Uterus (tissue), 4 donors: ENCODE results near the gene IPO11. TPM values are rescaled to one million over a fixed set of nuclear protein-coding genes. Genes with fewer than 3 reads are reported as not detected.
"Not testable (repeated sequence)": the region's sequence is repeated elsewhere in the genome, so short reads cannot be mapped to it uniquely, and the experiment has no call there.

Experiments
- DNase-seq, 2 donors: peaks; one replicate each; pipeline ENCODE4 v3.0.0-alpha.2; 2019 to 2020
- H3K27ac ChIP-seq, 2 donors: fragments of 200-600 bp; sonication (generic); 1 replicate in 1 of 2; 2 replicates in 1 of 2; pipeline ENCODE4 v1.5.1; 2016 to 2018
- H3K27me3 ChIP-seq, 2 donors: fragments of 200-600 bp; sonication (generic); one replicate each; pipeline ENCODE4 v1.5.1; 2018 to 2019; ENCODE audit warnings: control low read depth in 1 of 2
- H3K36me3 ChIP-seq, 2 donors: fragments of 200-600 bp; sonication (generic); one replicate each; pipeline ENCODE4 v1.5.1; 2019; ENCODE audit warnings: control low read depth in 1 of 2
- H3K4me1 ChIP-seq, 2 donors: fragments of 200-600 bp; sonication (generic); one replicate each; pipeline ENCODE4 v1.5.1; 2018 to 2019; ENCODE audit warnings: control low read depth in 1 of 2
- H3K4me3 ChIP-seq, 2 donors: fragments of 200-600 bp; sonication (generic); 1 replicate in 1 of 2; 2 replicates in 1 of 2; pipeline ENCODE4 v1.5.1; 2018 to 2019; ENCODE audit warnings: mild to moderate bottlenecking in 1 of 2
- H3K9me3 ChIP-seq, 2 donors: fragments of 200-600 bp; sonication (generic); one replicate each; pipeline ENCODE4 v1.5.1; 2019; ENCODE audit warnings: control low read depth in 1 of 2
- POLR2A ChIP-seq, 2 donors: fragments of 450-650 bp; IDR thresholded peaks; one replicate each; pipeline ENCODE4 v1.6.1; 2016; ENCODE audit warnings: antibody characterized with exemption in 2 of 2, mild to moderate bottlenecking in 1 of 2, moderate library complexity in 1 of 2
- intact Hi-C: fragments of 100-400 bp; cut with DNase I; formaldehyde crosslinking; loops from one replicate; pipeline ENCODE4 v1.15.1; 2023; ENCODE audit warnings: low total_unique reads
- total RNA-seq, 4 donors: library from RNA; depleted of rRNA in 3 of 4; stranded (reverse); fragments of >200 nt in 3 of 4; gene quantifications; one replicate each; pipeline versions ENCODE4 v1.1.0 to v1.2.4, GENCODE V29; 2014 to 2023
- TF ChIP-seq, protein P1 (sequence below), 4 experiments: fragments of 200-600 bp in 2 of 4; fragments of 450-650 bp in 2 of 4; sonication (generic) in 2 of 4; IDR thresholded peaks; one replicate each; pipeline ENCODE4 v1.5.1; 2016 to 2019; ENCODE audit warnings: antibody characterized with exemption in 4 of 4, mild to moderate bottlenecking in 2 of 4, moderate library complexity in 1 of 4
- donor health status: DM: yes; HTN: yes; CAD: no.

IPO11 gene
- total RNA-seq, 4 donors from 2014 or later = 20.0 to 62.0 (median 45.3) TPM

DNA sequence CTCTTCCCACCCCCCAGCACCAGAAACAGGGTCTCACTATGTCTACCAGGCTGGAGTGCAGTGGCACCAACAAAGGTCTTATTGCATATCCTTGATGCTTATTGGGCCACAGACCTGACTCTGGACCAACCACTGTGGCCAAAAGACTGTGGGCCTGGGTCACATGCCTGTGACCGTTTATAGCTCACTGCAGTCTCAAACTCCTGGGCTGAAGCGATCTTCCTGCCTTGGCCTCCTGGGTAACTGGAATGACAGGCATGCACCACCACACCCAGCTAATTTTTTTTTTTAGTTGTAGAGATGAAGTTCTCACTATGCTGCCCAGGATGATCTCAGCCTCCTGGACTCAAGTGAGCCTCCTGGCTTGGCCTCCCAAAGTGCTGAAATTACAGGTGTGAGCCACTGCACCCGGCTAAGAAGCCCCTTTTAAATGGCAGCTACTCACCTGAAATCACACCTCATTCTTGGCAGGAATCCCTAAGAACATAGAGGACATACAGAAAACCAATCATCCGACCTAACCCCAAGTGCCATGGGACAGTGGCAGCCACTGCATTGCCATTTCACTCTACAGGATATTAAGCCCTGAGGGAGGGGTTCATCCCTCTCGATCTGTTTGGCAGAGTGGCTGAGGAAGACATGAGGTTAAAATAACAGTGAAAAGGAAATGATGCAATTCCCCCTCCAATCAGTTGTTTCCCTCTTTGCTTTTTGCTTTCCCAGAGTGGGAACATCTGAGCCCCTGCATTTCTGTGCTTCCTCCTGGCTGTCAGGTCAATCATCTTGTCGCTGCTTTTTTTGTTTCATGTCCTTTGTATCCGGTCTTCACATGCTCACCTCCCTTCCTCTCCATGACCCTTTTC lies 240.7 kb downstream of the IPO11 start:
- no peak for DNase-seq
- intact Hi-C loops = no loop called here
- no peak overlapping the region for H3K27ac ChIP-seq
- no peaks in the 10 kb centered on the region for H3K9me3 ChIP-seq
- TF ChIP-seq POLR2A (IDR thresholded peaks at IDR 0.05) = no peak
- TF ChIP-seq, protein P1, sequence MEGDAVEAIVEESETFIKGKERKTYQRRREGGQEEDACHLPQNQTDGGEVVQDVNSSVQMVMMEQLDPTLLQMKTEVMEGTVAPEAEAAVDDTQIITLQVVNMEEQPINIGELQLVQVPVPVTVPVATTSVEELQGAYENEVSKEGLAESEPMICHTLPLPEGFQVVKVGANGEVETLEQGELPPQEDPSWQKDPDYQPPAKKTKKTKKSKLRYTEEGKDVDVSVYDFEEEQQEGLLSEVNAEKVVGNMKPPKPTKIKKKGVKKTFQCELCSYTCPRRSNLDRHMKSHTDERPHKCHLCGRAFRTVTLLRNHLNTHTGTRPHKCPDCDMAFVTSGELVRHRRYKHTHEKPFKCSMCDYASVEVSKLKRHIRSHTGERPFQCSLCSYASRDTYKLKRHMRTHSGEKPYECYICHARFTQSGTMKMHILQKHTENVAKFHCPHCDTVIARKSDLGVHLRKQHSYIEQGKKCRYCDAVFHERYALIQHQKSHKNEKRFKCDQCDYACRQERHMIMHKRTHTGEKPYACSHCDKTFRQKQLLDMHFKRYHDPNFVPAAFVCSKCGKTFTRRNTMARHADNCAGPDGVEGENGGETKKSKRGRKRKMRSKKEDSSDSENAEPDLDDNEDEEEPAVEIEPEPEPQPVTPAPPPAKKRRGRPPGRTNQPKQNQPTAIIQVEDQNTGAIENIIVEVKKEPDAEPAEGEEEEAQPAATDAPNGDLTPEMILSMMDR (IDR thresholded peaks at IDR 0.05) = no peak
- no peaks in the 10 kb centered on the region for H3K36me3 ChIP-seq
- no peaks in the 10 kb centered on the region for H3K27me3 ChIP-seq
- H3K4me3 ChIP-seq = no peak overlapping the region
- H3K4me1 ChIP-seq = no peaks in the 10 kb centered on the region

DNA sequence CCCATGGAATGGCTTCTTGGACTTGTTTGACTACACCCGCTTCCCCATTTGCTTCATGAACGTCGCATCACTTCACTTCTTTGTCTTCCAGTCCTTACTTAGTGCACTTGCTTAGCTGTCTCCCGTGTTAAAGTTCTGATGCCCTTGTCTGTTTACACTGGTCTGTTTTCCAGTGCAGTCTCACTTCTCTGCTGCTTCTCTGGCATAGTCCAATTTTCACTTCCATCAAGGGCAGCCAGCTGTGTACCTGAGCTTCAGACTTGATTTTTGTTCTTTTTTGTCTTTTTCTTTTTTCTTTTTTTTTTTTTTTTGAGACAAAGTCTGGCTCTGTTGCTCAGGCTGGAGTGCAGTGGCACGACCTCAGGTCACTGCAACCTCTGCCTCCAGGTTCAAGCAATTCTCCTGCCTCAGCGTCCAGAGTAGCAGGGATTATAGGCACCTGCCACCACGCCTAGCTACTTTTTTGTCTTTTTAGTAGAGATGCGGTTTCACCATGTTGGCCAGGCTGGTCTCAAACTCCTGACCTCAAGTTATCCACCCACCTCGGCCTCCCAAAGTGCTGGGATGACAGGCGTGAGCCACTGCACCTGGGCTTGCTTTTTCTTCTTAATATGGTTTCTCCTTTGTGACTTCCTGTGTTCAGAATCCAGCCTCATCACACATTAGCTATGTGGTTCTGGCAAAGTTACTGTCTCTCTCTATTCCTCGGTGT lies 241.5 kb downstream of the IPO11 start:
- no peak overlapping the region for H3K4me3 ChIP-seq
- TF ChIP-seq, protein P1 (IDR thresholded peaks at IDR 0.05) = no peak
- no peak for TF ChIP-seq POLR2A (IDR thresholded peaks at IDR 0.05)
- no peaks in the 10 kb centered on the region for H3K36me3 ChIP-seq
- H3K27me3 ChIP-seq = no peaks in the 10 kb centered on the region
- intact Hi-C loops = no loop called here
- no peak overlapping the region for H3K27ac ChIP-seq
- no peak for DNase-seq
- no peaks in the 10 kb centered on the region for H3K9me3 ChIP-seq
- H3K4me1 ChIP-seq = no peaks in the 10 kb centered on the region

DNA sequence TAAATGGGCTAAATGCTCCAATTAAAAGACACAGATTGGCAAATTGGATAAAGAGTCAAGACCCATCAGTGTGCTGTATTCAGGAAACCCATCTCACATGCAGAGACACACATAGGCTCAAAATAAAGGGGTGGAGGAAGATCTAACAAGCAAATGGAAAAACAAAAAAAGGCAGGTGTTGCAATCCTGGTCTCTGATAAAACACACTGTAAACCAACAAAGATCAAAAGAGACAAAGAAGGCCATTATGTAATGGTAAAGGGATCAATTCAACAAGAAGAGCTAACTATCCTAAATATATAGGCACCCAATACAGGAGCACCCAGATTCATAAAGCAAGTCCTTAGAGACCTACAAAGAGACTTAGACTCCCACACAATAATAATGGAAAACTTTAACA lies 245.2 kb downstream of the IPO11 start:
- H3K27ac ChIP-seq, intact Hi-C loops, H3K9me3 ChIP-seq, DNase-seq, H3K4me3 ChIP-seq, H3K4me1 ChIP-seq, H3K27me3 ChIP-seq, H3K36me3 ChIP-seq: not testable (repeated sequence)

DNA sequence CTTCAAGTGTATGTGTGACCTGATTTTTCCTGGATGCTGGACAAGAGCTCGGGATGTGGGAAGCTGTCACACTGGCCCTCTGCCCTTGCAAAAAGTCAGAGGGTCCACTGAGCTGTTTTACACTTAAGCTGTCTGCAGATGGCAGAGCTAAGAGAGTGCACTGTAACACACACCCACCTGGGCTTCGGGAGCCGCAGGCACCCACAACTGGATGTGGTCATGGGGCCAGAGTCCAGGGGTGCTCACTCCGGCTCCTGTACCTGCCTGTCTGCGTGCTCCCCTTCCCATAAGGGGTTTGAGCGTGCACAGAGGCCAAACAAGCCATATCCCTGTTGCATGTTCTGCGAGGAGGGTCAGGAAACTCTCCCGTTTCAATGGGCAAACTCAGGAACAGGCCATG lies 248.6 kb downstream of the IPO11 start:
- intact Hi-C loops = no loop called here
- no peaks in the 10 kb centered on the region for H3K9me3 ChIP-seq
- no peaks in the 10 kb centered on the region for H3K36me3 ChIP-seq
- no peak overlapping the region for H3K4me3 ChIP-seq
- H3K4me1 ChIP-seq = no peaks in the 10 kb centered on the region
- DNase-seq = no peak
- TF ChIP-seq POLR2A (IDR thresholded peaks at IDR 0.05) = no peak
- TF ChIP-seq, protein P1 (IDR thresholded peaks at IDR 0.05) = no peak
- no peaks in the 10 kb centered on the region for H3K27me3 ChIP-seq
- H3K27ac ChIP-seq = no peak overlapping the region

DNA sequence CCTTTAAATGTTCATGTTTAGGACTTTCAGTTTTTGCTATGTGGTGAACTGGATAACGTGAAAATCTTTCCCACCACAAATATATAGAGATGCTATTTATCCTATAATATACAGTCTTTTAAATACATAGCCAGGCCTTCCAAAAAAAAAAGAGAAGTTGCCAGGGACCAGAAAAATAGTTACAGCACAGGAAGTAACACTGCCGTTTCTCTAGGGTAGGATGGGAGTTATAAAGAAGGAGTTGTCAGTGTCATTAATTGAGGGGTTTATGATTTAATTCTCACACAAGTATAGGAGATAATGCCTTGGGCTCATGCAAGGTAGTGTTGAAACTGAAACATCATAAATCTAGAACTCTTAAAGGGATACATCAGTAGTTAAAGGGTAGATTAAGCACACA lies 250.0 kb downstream of the IPO11 start:
- Histone ChIP-seq H3K4me1 (no peaks in the 10 kb centered on the region), H3K4me3 (no peak overlapping the region), H3K27ac (no peak overlapping the region), H3K27me3 (no peaks in the 10 kb centered on the region), H3K9me3 (no peaks in the 10 kb centered on the region), H3K36me3 (no peaks in the 10 kb centered on the region)
- DNase-seq = no peak
- TF ChIP-seq POLR2A (IDR thresholded peaks at IDR 0.05) = no peak
- intact Hi-C loops = no loop called here

DNA sequence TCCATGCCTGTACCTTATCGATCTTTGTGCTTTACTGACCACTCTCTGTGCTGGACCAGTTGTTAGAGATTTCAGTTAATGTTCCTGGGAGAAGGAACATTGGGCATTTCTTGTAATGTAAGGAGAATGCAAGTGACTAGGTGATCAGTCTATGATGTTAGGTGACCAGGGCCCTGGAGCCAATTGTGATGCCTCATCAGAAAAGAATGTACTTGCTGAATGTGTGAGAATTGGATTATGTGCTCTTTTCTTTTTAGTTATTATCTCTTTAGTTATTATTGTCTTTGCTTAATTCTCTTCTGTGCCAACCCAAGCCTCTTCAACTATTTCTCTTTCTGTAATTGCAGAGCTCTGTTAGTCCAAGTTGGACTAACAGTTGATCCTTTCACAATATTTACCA lies 258.9 kb downstream of the IPO11 start:
- no peaks in the 10 kb centered on the region for H3K4me1 ChIP-seq

DNA sequence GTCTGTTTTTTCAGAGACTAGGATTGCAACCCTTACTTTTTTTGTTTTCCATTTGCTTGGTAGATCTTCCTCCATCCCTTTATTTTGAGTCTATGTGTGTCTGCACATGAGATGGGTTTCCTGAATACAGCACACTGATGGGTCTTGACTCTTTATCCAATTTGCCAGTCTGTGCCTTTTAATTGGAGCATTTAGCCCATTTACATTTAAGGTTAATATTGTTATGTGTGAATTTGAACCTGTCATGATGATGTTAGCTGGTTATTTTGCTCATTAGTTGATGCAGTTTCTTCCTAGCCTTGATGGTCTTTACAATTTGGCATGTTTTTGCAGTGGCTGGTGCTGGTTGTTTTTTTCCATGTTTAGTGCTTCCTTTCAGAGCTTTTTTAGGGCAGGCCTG lies 264.0 kb downstream of the IPO11 start:
- H3K36me3 ChIP-seq, H3K4me1 ChIP-seq, H3K9me3 ChIP-seq, H3K4me3 ChIP-seq, DNase-seq, H3K27ac ChIP-seq, intact Hi-C loops, H3K27me3 ChIP-seq: not testable (repeated sequence)

More for the DNA sequence above, 258.9 kb downstream of the IPO11 start:
- no peaks in the 10 kb centered on the region for H3K9me3 ChIP-seq
- no peak overlapping the region for H3K27ac ChIP-seq
- DNase-seq = no peak
- TF ChIP-seq, protein P1 (IDR thresholded peaks at IDR 0.05) = no peak
- no peak for TF ChIP-seq POLR2A (IDR thresholded peaks at IDR 0.05)
- no peak overlapping the region for H3K4me3 ChIP-seq
- intact Hi-C loops = no loop called here
- H3K27me3 ChIP-seq = no peaks in the 10 kb centered on the region
- H3K36me3 ChIP-seq = no peaks in the 10 kb centered on the region
